ENCODE measurements around the gene MED7.
A peak's percentile ranks its signal among the peaks of the same experiment; 100 is the strongest.

DNA sequence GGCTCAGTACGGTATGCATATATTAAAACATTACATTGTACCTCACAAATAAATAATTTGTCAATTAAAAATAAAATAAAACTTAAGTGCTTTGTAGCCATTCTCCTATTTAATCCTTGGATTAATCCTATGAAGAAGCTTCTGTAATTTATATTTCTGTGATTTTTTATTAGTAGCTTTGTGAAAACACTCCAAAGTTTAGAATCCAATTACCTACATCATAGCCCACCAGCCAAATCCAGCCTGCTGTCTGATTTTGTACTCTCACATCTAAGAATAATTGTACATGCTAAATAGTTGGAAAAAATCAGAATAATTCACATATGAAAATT lies 10.4 kb downstream of the MED7 start:
- TF ChIP-seq, protein P1, sequence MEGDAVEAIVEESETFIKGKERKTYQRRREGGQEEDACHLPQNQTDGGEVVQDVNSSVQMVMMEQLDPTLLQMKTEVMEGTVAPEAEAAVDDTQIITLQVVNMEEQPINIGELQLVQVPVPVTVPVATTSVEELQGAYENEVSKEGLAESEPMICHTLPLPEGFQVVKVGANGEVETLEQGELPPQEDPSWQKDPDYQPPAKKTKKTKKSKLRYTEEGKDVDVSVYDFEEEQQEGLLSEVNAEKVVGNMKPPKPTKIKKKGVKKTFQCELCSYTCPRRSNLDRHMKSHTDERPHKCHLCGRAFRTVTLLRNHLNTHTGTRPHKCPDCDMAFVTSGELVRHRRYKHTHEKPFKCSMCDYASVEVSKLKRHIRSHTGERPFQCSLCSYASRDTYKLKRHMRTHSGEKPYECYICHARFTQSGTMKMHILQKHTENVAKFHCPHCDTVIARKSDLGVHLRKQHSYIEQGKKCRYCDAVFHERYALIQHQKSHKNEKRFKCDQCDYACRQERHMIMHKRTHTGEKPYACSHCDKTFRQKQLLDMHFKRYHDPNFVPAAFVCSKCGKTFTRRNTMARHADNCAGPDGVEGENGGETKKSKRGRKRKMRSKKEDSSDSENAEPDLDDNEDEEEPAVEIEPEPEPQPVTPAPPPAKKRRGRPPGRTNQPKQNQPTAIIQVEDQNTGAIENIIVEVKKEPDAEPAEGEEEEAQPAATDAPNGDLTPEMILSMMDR (conservative IDR thresholded peaks at IDR 0.05; ENCODE audit: low read length) = peak; percentile 33
- TF ChIP-seq EZH2phosphoT487 (IDR thresholded peaks at IDR 0.05; ENCODE audit: borderline replicate concordance, low read depth, low read length) = no peak

All from OCI-LY7 (cell line).